ENCODE measurements around the gene KDM5C. TPM values are rescaled to one million over a fixed set of nuclear protein-coding genes. Genes with fewer than 3 reads are reported as not detected.

The KDM5C gene
- polyA plus RNA-seq, 5 donors, result 59.4 to 97.3 (median 84.9) TPM

DNA sequence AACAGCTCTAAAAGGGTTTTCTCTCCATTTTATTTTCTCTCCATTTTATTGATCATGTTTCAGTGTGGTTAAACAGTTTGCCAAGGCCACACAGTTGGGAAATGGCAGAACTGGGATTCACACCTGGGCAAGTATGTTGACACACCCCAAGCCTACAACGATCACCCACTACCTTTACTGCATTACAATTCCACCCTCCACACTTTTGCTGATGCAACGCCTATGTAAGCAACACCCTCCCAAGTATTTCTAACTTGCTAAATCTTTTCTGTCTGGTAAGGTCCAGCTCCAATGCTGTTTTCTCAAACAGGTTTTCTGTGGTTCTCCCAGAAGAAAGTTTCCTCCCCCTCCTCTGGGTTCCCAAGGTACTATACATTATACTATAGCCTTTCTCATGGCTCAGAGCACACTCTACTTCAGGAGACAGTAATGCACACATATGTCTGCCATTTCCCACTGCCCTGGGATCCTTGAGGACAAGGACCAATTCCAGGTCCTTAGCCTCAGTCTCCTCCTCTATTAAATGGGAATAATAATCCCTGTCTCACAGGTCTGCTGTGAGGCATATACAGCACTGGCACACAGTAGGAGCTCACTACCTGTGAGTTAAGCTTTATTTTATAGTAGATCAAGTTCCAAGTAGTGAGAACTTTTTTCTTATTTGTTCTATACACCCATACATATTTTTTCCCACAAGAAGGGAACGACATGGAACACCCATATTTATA, 28.4 kb upstream of the KDM5C start:
- DNase-seq, result no peak

DNA sequence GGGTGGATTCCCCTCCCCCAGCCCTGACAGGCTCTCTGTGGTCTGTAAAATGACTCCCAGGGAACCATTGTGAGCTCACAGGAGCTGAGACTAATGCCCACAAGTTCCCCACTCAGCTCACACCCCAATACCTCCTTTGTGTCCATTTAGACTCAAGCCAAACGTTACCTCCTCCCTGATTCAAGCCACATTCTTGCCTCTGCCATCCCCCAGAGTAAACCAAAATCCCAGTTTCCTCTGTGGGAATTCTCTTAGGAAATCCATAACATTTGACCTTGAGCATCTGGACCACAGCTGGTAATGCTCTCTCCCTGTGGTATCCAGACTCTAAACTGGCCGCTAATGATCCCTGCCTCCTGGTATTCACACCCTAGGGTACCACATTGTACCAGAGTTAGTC, 26.3 kb upstream of the KDM5C start:
- DNase-seq, result no peak

DNA sequence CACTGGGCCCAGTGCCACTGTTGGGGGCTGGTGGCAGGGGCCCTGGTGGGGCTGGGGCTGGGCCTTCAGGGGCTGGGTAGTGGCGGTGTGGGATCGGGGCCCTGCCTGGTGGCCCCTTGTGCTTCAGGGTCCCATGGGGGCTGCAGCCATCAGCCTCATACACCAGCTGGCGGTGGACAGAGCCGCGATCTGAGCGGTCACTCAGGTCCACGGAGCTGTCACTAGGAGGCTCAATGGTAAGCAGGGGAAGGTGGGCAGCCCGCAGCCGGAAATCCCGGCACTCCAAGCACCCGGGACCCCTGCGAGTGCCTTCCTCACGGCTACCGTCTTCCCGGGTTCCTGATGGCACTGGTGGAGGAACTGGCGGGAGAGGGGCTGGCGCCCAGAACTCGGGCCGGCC, 25.5 kb upstream of the KDM5C start:
- DNase-seq, result no peak

DNA sequence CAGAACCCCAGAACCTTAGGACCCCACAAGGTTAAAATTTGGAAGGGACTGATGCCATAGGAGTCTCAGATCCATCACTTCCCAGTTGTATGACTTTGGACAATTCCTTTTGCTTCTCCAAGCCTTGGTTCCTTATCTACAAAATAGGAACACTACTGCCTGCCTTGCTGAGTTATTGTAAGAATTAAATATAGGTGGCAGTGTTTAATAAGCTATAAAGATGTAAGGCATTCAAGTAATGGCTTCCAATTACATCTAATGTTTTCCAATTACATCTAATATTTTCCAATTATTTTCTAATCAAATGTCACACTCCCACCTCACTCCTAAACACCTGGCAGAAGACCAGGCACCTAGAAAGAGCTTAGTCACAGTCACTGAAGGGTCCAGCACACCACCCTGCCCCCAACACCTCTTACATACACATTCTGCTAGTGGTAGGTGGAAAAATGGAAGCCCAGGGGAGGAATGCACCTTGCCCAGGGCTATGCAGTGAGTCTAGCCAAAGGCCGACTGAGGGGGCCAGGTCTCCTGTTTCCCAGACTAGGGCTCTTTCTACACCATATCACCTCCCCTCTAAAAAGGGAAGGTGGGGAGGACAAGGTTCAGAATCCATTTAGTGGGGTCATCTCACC, 24.5 kb upstream of the KDM5C start:
- no peak for DNase-seq

DNA sequence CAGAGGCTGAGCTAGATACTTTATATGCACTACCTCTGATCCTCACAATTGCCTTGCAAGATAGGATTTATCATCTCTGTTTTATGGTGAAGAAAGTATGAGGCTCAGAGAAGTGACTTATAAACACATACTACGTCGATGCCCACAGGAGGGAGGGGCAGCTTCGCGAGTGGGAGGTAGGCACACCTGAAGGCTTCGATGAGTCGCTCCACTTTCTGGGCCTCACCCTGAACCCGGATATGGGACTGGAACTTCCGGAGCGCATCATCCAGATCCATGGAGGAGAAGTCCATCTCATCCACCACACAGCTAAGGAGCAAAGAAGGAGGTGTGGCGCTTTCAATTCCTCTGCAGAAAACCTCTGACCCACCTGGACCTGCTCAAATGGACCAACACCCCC, 22.9 kb upstream of the KDM5C start:
- no peak for DNase-seq

DNA sequence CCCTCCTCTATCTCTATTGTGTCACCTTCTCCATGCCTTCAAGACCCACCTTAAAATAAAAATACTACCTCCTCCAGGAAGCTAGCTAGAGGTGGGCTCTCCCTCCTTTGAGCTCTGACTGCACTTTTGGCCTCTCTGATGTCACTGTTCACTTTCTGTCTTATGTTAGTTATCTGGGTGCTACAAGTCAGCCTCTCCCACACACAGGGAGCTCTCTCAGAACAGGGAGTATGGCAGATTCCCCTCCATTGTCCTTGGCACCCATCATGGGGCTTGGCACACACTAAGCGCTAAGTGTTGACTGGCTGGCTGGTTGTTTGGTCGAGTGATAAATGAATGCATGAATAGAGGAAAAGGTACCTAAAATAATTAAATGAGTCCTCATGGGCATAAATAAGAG, 21.2 kb upstream of the KDM5C start:
- DNase-seq, result no peak

DNA sequence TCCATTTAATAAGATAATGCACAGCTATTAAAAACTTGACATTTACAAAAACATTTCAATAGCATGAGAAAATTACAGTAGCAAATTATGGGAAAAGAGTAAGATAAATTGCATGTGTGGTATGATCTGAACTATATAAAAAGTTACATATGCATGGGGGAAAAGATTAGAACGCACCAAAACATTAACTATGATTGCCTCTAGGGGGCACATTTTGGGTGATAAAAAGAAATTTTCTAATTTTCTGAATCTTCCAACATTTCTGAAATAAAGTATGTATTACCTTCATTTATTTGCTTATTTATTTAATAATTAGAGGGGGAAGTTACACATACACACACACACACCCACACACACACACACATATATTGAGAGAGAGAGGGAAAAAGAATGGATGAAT, 19.6 kb upstream of the KDM5C start:
- no peak for DNase-seq

DNA sequence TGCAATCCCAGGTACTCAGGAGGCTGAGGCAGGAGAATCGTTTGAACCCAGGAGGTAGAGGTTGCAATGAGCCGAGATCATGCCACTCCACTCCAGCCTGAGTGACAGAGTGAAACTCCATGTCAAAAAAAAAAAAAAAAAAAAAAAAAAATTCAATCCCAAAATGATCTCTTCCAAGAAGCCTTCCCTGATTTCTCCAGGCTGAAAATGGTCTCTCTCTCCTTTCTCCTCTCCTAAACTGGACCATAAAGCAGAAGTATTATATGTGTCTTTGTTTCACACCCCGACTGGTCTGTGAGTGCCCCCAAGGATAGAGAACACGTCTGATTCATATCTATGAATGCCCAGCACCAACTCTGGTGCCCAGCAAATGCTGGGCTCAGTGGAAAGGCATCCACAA, 17.3 kb upstream of the KDM5C start:
- DNase-seq, result no peak

DNA sequence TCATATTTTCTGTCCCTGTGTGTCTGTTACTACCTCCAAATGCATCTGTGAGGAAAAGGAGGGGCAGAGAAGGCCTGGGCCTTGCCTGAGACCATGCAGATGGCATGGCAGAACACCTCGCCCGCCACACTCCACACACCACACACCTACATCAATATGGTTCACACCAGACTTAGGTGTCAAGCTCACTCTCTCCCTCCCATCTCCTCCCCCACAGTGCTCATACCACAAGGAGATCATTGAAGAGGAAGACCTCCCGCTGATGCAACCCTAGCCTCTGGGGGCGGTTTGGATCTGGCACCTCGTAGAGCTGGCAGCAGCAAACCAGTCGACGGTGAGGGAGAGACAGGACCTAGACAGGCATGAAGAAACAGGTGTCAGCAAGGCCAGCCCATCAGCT, 16.6 kb upstream of the KDM5C start:
- no peak for DNase-seq

DNA sequence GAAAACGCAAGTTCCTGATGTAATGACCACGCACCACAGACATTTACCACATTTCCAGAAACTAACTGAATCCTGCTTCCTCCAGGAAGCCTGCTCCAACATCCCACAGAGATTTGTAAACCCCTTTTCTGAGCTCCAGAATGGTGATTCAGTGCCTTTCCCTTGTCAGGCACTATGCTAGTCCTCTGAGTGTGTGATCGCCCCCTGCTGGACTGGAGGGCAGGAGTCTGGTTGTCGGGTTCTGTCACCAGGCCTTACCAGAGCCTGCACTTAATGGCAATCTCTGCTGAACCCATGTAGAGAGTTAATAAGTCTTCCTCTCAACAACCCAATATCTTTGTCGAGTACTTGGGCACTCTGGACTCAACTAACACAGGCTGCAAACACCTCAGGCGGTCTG, 14.5 kb upstream of the KDM5C start:
- DNase-seq, result no peak

DNA sequence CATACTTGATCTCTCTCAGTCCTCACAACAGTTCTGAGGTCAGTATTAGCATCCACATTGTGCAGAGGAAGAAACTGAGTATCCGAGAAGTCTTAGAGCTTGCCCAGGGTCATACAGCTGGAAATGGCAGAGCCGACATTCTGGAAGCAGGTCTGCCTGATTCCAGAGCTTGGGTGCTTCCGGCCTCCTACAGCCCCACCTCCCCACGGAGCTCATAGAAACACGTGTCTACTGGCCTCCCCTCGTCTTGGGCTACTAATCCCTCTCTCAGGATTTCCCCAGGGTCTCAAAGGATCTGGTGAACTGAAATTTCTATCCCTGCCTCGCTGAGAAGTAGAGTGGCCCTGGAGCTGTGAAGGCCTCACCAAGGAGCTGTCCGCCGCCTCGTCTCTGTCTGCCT, 12.0 kb upstream of the KDM5C start:
- DNase-seq, result no peak

DNA sequence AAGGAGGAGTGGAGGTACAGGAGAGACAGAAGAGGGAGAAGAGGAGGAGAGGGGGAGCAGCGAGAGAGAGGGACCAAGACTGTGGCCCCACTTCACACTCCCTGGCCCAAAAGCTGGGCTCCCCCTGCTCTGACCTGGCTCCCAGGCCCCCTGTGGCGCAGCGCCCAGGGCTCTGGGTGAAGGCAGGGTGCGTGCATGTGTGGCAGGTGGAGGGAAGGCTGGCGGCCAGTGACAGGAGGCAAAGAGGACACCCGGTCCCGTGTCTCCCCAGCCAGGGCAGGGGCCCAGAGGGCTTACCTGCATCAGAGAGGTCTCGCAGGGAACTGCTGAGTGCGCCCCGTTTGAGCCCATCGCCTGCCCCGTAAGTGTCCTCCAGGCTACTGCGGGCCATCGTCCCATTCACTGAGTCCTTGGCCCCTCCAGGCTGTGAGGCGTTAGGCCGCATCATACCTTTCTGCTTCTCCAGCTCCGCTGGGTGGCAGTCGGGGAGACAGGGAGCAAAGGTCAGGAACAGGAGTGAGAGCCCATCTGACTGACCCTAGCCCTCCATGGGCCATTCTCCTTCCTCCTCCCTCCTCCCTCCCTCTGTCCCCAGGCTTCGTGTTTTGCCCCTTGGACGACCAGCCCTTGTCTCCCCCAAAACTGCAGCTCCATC, 11.1 kb upstream of the KDM5C start:
- no peak for DNase-seq

DNA sequence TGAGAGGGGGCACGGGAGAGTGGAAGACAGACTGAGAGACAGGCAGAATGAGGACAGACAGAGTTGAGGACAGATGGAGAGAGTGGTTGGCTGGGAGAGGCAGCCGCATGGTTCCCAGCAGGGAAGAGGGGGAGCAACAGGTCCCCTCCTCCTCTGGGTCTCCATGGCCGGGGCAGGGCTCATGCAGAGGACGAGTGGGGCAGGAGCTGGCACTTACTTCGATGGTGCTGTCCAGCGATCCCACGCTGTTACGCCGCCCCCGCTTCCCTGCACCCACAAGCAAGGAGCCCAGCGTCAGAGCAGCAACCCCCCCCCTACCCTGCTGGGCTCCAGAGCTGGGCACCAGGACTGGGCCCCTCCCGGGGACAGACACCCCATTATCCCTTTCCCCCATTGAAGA, 10.6 kb upstream of the KDM5C start:
- no peak for DNase-seq

DNA sequence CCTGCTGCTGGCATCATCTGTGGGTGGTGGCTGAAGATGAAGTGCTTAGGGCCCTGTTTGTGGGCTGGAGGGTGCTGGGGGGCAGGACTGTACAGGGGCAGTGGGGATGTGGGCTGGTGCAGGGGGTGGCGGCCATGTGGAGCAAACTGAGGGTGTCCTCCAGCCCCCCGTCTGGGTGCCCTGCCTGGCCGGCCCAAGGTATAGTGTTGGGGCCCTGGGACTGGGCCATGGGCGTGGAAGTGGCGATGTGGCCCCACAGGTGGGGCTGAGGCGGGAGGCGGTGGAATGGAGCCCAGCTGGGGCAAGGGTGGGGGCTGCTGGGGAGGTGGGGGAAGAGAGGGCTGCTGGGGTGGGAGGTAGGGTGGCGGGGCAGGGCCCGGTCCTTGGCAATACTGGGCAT, 9.5 kb upstream of the KDM5C start:
- no peak for DNase-seq

DNA sequence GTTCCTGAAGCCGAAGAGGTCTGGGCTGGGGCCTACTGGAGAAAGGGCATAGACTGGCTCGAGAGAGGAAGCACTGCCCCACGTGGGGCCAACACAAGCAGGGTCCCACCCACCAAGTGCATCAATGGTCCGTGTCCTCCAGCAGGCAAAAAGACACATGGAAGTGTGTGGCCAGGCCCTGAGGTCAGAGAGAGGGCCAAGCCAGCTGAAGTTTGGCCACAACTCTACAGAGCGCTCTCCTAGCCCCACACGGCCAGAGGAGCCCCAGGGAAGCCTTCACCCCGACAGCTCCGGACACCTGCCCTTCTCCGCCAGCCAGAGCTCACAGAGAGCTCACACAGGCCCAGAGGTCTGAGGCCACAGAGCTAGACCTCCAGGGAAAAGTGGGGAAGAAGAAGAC, 8.5 kb upstream of the KDM5C start:
- no peak for DNase-seq

DNA sequence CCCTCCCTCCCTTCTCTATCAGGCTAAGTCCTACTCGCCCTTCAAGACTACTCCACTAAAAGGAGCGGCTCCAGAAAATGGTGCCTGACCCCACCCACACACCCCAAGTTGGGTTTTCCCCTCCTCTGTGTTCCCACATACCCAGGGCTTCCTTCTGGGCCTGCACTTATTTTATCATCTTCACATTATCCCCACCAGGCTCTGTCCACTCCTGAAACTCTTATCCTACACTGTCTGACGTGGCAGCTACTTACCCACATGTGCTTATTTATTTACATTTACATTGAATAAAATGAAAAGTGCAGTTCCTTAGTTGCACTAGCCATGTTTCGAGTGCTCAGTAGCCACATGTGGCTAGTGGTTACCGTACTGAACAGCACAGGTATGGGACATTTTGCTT, 5.1 kb upstream of the KDM5C start:
- DNase-seq, result no peak

DNA sequence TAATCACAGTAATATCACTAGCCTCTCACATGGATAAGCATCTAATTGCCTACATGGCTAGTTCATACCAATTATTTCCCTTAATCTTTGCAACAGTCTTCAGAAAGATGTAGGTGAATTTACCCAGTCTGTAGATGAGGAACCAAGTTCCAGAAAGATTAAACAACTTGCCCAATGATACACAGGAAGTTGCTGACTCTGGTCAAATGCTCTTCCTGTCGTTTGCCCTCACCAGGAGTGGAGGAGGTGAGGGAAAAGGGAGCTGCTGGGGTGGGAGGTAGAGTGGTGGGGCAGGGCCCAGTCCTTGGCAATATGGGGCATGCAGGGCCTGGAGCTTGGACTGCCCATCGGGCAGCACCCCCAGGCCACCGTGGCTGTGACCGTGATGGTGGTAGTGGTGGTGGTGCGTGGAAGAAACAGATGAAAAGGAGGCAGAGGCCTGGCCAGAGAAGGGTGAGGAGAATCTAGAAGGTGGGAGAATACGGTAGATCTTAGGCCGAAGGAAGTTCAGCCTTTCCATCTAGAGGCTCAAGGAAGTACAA, 2.3 kb upstream of the KDM5C start:
- DNase-seq, result no peak

DNA sequence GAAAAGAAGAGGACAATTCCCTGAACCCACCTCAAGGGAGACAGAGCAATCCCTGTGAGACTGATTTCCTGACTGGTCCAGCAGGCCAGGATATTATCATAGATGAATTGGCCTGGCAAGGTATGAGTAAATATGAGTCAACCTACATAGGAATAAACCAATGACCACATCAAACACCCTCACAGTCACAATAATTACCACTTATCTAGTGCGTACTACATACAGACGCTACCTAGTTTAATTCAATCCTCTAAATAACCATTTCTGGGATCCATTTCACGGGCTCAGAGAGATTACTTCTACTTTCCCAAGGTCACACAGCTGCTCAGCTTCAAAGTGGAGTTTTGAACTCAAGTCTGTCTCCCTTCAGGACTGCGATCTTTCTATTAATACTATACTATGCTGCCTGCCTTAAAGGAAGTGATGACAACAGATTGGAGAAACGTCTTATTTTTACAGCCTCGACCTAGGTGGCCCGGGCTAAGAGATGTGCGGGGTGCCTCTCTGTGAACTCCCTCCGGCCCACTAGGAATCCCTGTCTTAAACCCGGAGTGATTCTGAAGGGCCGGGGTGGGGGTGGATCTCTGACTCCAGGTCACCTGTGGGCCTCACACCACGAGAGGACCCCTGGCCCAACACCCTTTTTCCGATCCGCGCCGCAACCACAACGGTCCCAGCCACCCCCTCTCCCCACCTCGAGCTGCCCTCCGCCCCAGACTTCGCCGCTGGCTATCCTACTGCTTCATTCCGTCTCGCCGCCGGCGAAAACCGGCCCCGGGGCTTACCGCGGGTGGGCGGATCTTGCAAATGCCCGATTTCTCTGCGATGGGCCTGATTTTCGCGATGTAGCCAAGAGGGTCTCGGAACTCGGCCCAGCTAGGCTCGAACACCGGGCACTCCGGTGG, 800 bp downstream of the KDM5C start:
- DNase-seq, result no peak

DNA sequence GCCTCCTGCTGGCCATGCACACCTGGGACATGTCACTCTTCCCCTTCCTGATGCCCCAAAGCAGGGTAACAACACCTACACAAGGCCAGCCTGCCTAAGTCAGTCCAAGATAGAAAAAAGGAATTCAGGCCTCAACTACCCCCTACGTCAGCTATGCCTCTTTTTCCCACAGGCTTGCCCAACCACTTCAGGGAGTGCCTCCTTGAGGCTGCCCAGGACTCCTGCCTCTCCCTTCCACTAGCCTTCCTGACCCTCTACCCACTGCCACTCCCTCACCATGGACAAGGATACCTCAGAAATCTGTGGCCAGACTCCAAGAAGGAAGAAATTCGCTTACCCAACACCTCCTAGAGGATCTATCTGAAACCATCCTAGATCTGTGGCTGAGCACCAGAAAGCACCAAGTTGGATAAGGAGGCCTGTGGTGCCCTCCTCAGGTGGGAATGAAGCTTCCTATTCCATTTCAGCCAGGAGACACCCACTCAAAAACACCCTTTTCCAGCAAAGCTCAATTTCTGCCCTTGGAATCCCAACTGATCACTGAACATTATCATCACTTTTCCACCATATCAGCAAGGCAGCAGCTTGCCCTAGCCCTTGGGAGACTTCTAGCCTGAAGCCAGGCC, 1.8 kb downstream of the KDM5C start:
- no peak for DNase-seq

DNA sequence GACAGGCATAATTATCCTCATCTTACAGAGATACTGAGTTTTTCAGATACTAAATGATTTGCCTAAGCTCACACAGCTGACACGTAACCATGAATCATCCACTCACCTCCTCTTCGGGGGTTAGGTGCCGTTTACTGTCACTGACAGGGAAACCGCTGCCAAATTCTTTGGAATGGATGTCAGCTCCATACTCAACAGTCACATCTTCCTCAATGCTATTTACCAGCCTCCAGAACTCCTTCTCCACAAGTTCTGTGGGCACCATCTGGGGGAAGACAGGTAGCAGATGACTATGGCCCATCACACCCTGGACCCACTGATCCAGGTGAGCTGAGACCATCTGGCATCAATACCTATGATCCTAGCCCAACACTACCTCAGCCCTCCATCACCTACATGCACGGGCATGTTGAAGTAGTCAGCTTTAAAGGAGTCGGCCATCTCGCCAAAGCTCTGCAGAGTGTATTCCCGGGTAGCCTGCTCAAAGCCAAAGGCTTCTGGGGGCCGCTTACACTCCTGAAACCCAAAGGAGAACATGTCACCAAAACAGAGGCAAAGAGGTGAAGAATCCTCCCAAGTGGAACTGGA, 13.5 kb downstream of the KDM5C start:
- DNase-seq, result no peak

DNA sequence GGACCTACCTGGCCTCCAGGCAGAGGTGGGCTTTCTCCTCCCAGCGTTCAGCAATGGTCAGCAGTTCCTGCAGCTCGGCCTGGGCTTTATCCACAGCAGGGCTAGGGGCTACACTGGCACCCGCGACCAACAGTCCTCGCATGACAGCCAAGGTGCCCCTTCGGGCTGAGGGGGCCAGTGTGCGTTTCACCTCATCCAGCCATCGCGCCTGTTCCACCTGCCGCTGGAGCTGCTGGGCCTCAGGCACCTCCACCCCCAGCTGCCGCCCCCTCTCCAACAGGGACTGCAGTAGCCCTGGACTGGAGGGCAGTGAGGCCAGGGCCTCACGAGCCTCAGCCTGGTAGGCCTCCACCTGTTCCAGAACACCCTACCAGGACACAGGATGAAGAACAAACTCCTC, 28.3 kb downstream of the KDM5C start:
- DNase-seq, result no peak

Measured in right lung (tissue), 5 donors.